T-helper 2 cell treated with Interferon-gamma antibody and Interleukin-4, amounts not matched to agents 100 ng/mL and 5 ng/mL, for 36 hours (primary cell): ENCODE measurements around the gene TAS1R2. TPM values are rescaled to one million over a fixed set of nuclear protein-coding genes. Genes with fewer than 3 reads are reported as not detected.
"Not testable (repeated sequence)": the region's sequence is repeated elsewhere in the genome, so short reads cannot be mapped to it uniquely, and the experiment has no call there.

Experiments
- intact Hi-C: fragments of 100-400 bp; cut with micrococcal nuclease; formaldehyde crosslinking; loops from one replicate; pipeline ENCODE4 v1.15.1; 2023
- total RNA-seq: library from RNA; stranded (reverse); gene quantifications from 2 replicates; pipeline ENCODE4 v1.2.3, GENCODE V29; 2022

The TAS1R2 gene
- total RNA-seq, 1 donor from 2014 or later = not detected

- intact Hi-C loops = not testable (repeated sequence)
Observed at GRCh38 chr1:18870595-18870865, 11.1 kb upstream of the TAS1R2 start.

GRCh38 chr1:18869847-18870594 is 10.6 kb upstream of the TAS1R2 start:
- intact Hi-C loops = no loop called here

DNA sequence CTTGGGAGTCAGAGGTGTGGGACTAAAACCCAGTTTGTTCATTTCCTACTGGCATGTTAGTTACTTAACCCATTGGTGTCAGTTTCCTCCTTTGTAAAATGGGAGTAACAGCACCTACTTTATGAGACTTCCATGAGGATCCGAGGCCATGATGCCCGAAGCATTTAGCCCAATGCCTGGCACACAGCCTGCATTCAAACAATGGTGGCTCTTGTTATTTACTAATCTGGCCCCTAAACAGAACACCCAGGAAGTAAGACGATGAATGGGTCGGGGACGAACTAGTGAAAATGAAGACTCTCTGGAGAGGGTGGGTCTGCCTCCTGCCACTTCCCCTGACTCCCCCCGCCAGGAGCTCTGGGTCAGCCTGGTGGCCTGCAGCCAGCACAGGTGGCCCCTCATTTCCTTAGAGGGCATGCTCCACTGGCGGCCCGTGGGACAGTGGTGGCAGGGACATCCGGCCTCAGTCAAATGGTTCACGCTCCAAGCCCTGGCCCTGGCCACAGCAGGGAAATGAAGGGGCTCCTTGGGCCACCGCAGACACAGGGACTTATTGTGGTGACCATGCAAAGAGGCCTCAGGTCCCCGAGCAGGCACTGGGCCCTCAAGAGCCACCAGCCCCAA is 9.5 kb upstream of the TAS1R2 start:
- intact Hi-C loops = no loop called here

- intact Hi-C loops = no loop called here
Observed at GRCh38 chr1:18868354-18868753, 8.9 kb upstream of the TAS1R2 start.

DNA sequence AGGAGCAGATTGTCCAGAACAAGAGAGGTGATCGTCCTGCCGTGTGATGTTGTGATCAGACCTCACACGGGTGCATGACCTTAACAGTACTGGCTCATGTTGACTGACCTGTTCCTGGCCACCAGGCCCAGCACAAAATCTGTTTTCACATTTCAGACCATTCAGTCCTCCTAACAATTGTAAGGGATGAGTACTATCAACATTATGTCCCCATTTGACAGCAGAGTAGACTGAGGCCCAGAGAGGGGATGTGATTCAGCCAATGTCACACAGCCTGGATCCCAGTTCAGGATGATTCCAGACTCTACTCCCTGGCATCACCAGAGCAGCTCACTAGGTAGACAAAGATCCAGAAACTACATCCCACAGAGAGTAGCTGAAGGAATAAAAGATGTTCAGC is 7.4 kb upstream of the TAS1R2 start:
- intact Hi-C loops = no loop called here

- intact Hi-C loops = no loop called here
Observed at GRCh38 chr1:18866314-18866713, 6.9 kb upstream of the TAS1R2 start.

GRCh38 chr1:18865176-18865575 is 5.7 kb upstream of the TAS1R2 start:
- intact Hi-C loops = no loop called here

DNA sequence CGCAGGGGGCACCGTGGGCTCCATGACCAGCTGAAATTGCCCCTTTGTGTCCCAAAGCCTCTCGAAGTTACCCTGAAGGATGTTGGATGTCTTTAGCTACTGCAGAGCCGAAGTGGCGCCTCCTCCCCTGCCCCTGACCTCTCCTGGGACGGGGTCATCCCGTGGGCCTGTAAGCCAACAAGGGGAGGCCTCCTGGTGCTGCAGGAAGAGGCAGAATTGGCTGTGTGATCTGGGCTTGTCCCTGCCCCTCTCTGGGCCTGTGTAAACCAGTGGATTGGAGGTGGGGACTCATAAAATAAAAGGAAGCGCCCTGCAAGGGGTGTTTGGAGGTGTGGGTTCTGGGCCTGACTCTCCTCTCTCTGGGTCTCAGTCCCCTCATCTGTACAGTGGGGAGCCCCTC is 2.1 kb upstream of the TAS1R2 start:
- intact Hi-C loops = no loop called here

- intact Hi-C loops = no loop called here
Observed at GRCh38 chr1:18861082-18861481, 1.6 kb upstream of the TAS1R2 start.

- intact Hi-C loops = no loop called here
Observed at GRCh38 chr1:18858070-18858688, 1.3 kb downstream of the TAS1R2 start.

GRCh38 chr1:18856435-18856834 is 3.0 kb downstream of the TAS1R2 start:
- intact Hi-C loops = no loop called here

GRCh38 chr1:18855573-18855972 is 3.9 kb downstream of the TAS1R2 start:
- intact Hi-C loops = no loop called here

GRCh38 chr1:18854331-18855025 is 5.0 kb downstream of the TAS1R2 start:
- intact Hi-C loops = no loop called here

DNA sequence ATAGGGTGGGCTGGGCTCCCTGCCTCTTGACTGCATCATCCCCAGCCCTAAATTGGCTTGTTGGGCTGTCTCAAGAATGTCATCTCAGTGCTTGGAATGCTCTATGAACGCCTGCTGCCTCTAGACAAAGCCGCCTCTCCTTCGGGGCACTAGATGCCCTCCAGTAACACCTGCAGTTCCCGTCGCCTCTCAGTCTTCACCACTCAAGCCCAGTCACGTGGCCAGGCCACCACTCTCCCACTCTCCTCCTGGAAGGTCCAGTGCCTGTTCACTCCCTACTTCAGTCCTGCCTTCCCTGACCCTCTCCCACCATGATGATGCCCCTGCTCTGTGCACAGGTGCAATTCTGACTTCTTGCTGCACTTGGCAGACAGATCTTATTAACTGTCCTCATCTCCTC is 7.0 kb downstream of the TAS1R2 start:
- intact Hi-C loops = no loop called here

GRCh38 chr1:18849261-18849711 is 10.2 kb downstream of the TAS1R2 start:
- intact Hi-C loops = no loop called here

DNA sequence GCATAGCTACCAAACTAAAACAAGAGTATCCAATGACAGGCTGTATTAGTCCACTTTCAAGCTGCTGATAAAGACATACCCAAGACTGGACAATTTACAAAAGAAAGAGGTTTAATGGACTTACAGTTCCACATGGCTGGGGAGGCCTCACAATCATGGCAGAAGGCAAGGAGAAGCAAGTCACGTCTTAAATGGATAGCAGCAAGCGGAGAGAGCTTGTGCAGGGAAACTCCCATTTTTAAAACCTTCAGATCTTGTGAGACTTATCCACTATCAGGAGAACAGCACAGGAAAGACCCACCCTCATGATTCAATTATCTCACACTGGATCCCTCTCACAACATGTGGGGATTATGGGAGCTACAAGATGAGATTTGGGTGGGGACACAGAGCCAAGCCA is 11.7 kb downstream of the TAS1R2 start:
- intact Hi-C loops = not testable (repeated sequence)

- intact Hi-C loops = no loop called here
Observed at GRCh38 chr1:18840145-18840544, 19.3 kb downstream of the TAS1R2 start.

DNA sequence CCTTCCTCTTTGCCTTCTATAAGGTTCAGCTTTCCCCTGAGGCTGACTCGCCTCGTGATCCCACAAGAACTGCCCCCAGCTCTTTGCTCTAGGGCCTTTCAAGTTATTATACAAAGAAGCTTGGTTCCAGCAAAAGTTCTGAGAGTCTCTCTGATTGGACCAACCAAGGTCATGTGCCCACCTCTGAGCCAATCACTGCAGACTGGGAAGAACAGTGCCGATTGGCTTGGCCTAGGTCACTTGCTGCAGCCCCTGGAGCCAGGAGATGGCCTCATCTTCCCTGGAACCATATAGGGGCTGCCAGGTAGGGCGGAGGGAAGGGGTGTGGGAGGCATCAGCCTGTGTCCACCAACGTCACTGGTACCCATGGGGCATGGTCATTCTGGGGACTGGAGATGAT is 22.8 kb downstream of the TAS1R2 start:
- intact Hi-C loops = no loop called here

- intact Hi-C loops = not testable (repeated sequence)
Observed at GRCh38 chr1:18832319-18832718, 27.1 kb downstream of the TAS1R2 start.

GRCh38 chr1:18831656-18832055 is 27.8 kb downstream of the TAS1R2 start:
- intact Hi-C loops = no loop called here

DNA sequence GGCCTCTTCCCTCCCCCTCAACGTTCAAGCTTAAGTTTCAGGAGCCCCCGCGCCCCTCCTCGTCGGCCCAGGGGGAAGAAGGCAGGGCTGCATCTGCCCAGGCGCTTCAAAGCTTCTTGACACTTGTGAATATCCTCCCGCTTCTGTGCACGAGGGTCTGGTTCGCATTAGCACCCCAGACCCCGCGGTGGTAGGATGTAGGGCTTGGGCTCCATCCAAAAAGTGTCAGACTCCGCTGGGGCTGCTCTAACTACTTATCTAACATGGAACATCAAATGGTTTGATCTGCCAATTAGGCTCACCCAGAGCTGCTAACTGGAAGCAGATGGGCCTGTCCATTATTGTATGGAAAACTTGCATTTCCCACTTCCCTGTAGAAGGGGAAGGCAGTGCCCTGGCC is 28.9 kb downstream of the TAS1R2 start:
- intact Hi-C loops = no loop called here

- intact Hi-C loops = no loop called here
Observed at GRCh38 chr1:18829671-18830070, 29.8 kb downstream of the TAS1R2 start.
